Measurements from ENCODE around the gene STEAP4. TPM values are rescaled to one million over a fixed set of nuclear protein-coding genes. Genes with fewer than 3 reads are reported as not detected.
A peak's percentile ranks its signal among the peaks of the same experiment; 100 is the strongest.
"Not testable (repeated sequence)": the region's sequence is repeated elsewhere in the genome, so short reads cannot be mapped to it uniquely, and the experiment has no call there.

The STEAP4 gene
- total and polyA plus RNA-seq, 7 donors = 5.2 to 31.7 (median 20.3) TPM

- ATAC-seq (no peak), DNase-seq (no peak)
- 79 to 83% (median 80%) methylated on average over 3 of the region's 3 CpGs for WGBS, 3 donors
- Histone ChIP-seq H3K27me3 (ENCODE audit: insufficient read depth in 3 of 3, low read length in 2 of 3) (no peaks in the 10 kb centered on the region), H3K4me3 (no peak overlapping the region), H3K27ac (no peak overlapping the region), H3K4me1 (no peaks in the 10 kb centered on the region), H3K36me3 (ENCODE audit: insufficient read depth in 1 of 2, low read depth in 1 of 2) (no peaks in the 10 kb centered on the region), H3K9me3 (no peaks in the 10 kb centered on the region)
- TF ChIP-seq, protein P1, sequence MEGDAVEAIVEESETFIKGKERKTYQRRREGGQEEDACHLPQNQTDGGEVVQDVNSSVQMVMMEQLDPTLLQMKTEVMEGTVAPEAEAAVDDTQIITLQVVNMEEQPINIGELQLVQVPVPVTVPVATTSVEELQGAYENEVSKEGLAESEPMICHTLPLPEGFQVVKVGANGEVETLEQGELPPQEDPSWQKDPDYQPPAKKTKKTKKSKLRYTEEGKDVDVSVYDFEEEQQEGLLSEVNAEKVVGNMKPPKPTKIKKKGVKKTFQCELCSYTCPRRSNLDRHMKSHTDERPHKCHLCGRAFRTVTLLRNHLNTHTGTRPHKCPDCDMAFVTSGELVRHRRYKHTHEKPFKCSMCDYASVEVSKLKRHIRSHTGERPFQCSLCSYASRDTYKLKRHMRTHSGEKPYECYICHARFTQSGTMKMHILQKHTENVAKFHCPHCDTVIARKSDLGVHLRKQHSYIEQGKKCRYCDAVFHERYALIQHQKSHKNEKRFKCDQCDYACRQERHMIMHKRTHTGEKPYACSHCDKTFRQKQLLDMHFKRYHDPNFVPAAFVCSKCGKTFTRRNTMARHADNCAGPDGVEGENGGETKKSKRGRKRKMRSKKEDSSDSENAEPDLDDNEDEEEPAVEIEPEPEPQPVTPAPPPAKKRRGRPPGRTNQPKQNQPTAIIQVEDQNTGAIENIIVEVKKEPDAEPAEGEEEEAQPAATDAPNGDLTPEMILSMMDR (IDR thresholded peaks at IDR 0.05) = no peak
- intact Hi-C loops (cut with DNase I) = no loop called here
Observed at GRCh38 chr7:88279323-88279722, 27.4 kb downstream of the STEAP4 start.

GRCh38 chr7:88278881-88279280, 27.8 kb downstream of the STEAP4 start:
- no peak overlapping the region for H3K27ac ChIP-seq
- no peaks in the 10 kb centered on the region for H3K36me3 ChIP-seq (ENCODE audit: insufficient read depth in 1 of 2, low read depth in 1 of 2)
- DNase-seq (no peak), ATAC-seq (peak in 1 of 4 donors; percentile 36)
- no peak overlapping the region for H3K4me3 ChIP-seq
- H3K27me3 ChIP-seq (ENCODE audit: insufficient read depth in 3 of 3, low read length in 2 of 3) = no peaks in the 10 kb centered on the region
- intact Hi-C loops (cut with DNase I) = no loop called here
- no peaks in the 10 kb centered on the region for H3K9me3 ChIP-seq
- TF ChIP-seq, protein P1 (IDR thresholded peaks at IDR 0.05) = no peak
- 86 to 96% (median 88%) methylated on average over 1 of the region's 1 CpG for WGBS, 3 donors
- H3K4me1 ChIP-seq = no peaks in the 10 kb centered on the region

- Histone ChIP-seq H3K36me3 (ENCODE audit: insufficient read depth in 1 of 2, low read depth in 1 of 2) (no peaks in the 10 kb centered on the region), H3K4me1 (no peaks in the 10 kb centered on the region), H3K4me3 (no peak overlapping the region), H3K27ac (no peak overlapping the region), H3K9me3 (no peaks in the 10 kb centered on the region), H3K27me3 (ENCODE audit: insufficient read depth in 3 of 3, low read length in 2 of 3) (no peaks in the 10 kb centered on the region)
- DNase-seq (no peak), ATAC-seq (no peak)
- 72 to 88% (median 76%) methylated on average over 3 of the region's 3 CpGs for WGBS, 3 donors
- TF ChIP-seq, protein P1 (IDR thresholded peaks at IDR 0.05) = no peak
- intact Hi-C loops (cut with DNase I) = no loop called here
Observed at GRCh38 chr7:88276605-88277153, 30.0 kb downstream of the STEAP4 start.

GRCh38 chr7:88274856-88275255, 31.8 kb downstream of the STEAP4 start:
- WGBS, 3 donors = 73 to 84% (median 80%) methylated on average over 5 of the region's 5 CpGs
- intact Hi-C loops (cut with DNase I) = not testable (repeated sequence)

GRCh38 chr7:88269586-88269985, 37.1 kb downstream of the STEAP4 start:
- H3K27me3 ChIP-seq (ENCODE audit: insufficient read depth in 3 of 3, low read length in 2 of 3) = no peaks in the 10 kb centered on the region
- 82 to 85% (median 82%) methylated on average over 3 of the region's 3 CpGs for WGBS, 3 donors
- intact Hi-C loops (cut with DNase I) = no loop called here
- H3K4me3 ChIP-seq = no peak overlapping the region
- H3K27ac ChIP-seq = no peak overlapping the region
- no peaks in the 10 kb centered on the region for H3K9me3 ChIP-seq
- TF ChIP-seq, protein P1 (IDR thresholded peaks at IDR 0.05) = no peak
- H3K36me3 ChIP-seq (ENCODE audit: insufficient read depth in 1 of 2, low read depth in 1 of 2) = no peaks in the 10 kb centered on the region
- ATAC-seq (no peak), DNase-seq (no peak)
- no peaks in the 10 kb centered on the region for H3K4me1 ChIP-seq

More at GRCh38 chr7:88274856-88275255, 31.8 kb downstream of the STEAP4 start:
- not testable (repeated sequence) for DNase-seq; H3K9me3 ChIP-seq; H3K27ac ChIP-seq; H3K27me3 ChIP-seq (ENCODE audit: insufficient read depth in 3 of 3, low read length in 2 of 3); H3K36me3 ChIP-seq (ENCODE audit: insufficient read depth in 1 of 2, low read depth in 1 of 2); H3K4me1 ChIP-seq; H3K4me3 ChIP-seq; ATAC-seq

Data from psoas muscle (tissue), 8 donors.